GM10266 (cell line): ENCODE measurements around the gene TBC1D9B.

ENCODE experiments used
- DNase-seq: peaks from one replicate; pipeline ENCODE4 v3.0.0; 2012; ENCODE audit errors: extremely low spot score
- CTCF ChIP-seq: IDR thresholded peaks from 2 replicates; pipeline ENCODE4 v1.5.1; 2012; ENCODE audit warnings: mild to moderate bottlenecking, low read depth; ENCODE audit not compliant: control insufficient read depth, insufficient read depth; ENCODE audit errors: missing control alignments

TBC1D9B gene

GRCh38 chr5:179852993-179853547 is 54.6 kb downstream of the TBC1D9B start:
- DNase-seq, result no peak
- no peak for TF ChIP-seq CTCF

GRCh38 chr5:179841621-179842020 is 66.1 kb downstream of the TBC1D9B start:
- TF ChIP-seq CTCF, result no peak
- no peak for DNase-seq

- TF ChIP-seq CTCF, result no peak
- no peak for DNase-seq
These were observed 66.9 kb downstream of the TBC1D9B start for GRCh38 chr5:179840766-179841165.

GRCh38 chr5:179840321-179840720 is 67.4 kb downstream of the TBC1D9B start:
- no peak for TF ChIP-seq CTCF
- no peak for DNase-seq

- DNase-seq, result no peak
- no peak for TF ChIP-seq CTCF
These were observed 68.1 kb downstream of the TBC1D9B start for GRCh38 chr5:179839328-179840256.

- TF ChIP-seq CTCF, result no peak
- no peak for DNase-seq
These were observed 70.4 kb downstream of the TBC1D9B start for GRCh38 chr5:179837076-179838011.
